ENCODE measurements around the gene RELB.

DNA sequence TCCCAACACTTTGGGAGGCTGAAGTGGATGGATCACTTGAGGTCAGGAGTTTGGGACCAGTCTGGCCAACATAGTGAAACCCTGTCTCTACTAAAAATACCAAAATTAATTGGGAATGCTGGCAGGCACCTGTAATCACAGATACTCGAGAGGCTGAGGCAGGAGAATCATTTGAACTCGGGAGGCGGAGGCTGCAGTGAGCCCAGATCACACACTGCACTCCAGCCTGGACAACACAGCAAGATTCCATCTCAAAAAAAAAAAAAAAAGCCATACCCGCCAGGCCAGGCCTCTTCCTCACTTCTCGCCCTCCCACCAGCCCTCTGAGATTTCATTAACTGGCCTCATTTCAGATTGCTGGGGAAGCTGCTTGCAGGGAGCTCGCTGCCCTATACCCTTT, 7.7 kb upstream of the RELB start:
- TF ChIP-seq, protein P1, sequence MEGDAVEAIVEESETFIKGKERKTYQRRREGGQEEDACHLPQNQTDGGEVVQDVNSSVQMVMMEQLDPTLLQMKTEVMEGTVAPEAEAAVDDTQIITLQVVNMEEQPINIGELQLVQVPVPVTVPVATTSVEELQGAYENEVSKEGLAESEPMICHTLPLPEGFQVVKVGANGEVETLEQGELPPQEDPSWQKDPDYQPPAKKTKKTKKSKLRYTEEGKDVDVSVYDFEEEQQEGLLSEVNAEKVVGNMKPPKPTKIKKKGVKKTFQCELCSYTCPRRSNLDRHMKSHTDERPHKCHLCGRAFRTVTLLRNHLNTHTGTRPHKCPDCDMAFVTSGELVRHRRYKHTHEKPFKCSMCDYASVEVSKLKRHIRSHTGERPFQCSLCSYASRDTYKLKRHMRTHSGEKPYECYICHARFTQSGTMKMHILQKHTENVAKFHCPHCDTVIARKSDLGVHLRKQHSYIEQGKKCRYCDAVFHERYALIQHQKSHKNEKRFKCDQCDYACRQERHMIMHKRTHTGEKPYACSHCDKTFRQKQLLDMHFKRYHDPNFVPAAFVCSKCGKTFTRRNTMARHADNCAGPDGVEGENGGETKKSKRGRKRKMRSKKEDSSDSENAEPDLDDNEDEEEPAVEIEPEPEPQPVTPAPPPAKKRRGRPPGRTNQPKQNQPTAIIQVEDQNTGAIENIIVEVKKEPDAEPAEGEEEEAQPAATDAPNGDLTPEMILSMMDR (IDR thresholded peaks at IDR 0.05): no peak
- TF ChIP-seq POLR2A (IDR thresholded peaks at IDR 0.05): no peak
